ENCODE data around the gene OPRM1.

DNA sequence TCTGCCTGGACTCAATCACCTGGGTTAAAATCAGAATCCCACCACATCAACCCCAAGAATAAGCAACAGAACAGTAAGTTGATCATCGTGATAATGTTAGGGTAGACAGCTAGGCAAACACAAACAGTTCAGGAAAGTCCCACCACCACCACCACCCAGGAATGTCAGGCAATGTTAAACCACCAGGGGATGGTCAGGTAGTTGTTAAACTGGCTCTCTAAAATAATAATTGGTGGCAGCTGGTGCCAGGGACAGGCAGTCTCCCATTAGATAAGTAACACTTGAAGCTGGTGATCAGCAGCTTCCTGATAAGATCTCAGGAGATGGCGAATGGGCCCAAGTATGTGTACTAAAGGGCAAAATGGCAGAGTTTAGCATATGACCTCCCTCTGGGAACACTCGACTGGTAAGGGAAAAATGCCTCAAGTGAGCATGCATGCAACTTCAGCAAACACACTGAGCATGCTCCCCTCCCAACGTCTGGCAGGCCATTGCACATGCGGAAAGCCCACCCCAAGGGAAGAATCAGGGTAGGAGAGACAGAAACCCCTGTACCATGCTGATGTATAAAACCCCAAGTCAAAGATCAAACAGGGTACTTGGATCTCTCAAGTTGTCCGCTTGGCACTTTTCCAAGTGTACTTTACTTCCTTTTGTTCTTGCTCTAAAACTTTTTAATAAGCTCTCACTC lies 250.9 kb downstream of the OPRM1 start:
- no peak for TF ChIP-seq EP300 (IDR thresholded peaks at IDR 0.05; ENCODE audit: borderline replicate concordance)
- TF ChIP-seq ZBTB7A (IDR thresholded peaks at IDR 0.05; ENCODE audit: low read depth): no peak
- TF ChIP-seq CREB1 (IDR thresholded peaks at IDR 0.05; ENCODE audit: low read depth): no peak
- no peak for TF ChIP-seq NFIC (IDR thresholded peaks at IDR 0.05)
- TF ChIP-seq, protein P1, sequence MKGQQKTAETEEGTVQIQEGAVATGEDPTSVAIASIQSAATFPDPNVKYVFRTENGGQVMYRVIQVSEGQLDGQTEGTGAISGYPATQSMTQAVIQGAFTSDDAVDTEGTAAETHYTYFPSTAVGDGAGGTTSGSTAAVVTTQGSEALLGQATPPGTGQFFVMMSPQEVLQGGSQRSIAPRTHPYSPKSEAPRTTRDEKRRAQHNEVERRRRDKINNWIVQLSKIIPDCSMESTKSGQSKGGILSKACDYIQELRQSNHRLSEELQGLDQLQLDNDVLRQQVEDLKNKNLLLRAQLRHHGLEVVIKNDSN (IDR thresholded peaks at IDR 0.05): no peak
- TF ChIP-seq, protein P2, sequence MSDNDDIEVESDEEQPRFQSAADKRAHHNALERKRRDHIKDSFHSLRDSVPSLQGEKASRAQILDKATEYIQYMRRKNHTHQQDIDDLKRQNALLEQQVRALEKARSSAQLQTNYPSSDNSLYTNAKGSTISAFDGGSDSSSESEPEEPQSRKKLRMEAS (IDR thresholded peaks at IDR 0.05): no peak
- no peak for TF ChIP-seq EGR1 (IDR thresholded peaks at IDR 0.05)
- no peak for TF ChIP-seq RAD21 (IDR thresholded peaks at IDR 0.05; ENCODE audit: low read depth)
- no peak for TF ChIP-seq TAF1 (IDR thresholded peaks at IDR 0.05; ENCODE audit: low read depth)

Measured in Ishikawa (cell line).